DMS53 treated with DMSO at 0.1 percent for 48 hours (cell line): ENCODE data around the gene BEND7.

Experiments
- DNase-seq: peaks from one replicate; lab custom pipeline; 2025; ENCODE audit not compliant: unreplicated experiment; lab: John Stamatoyannopoulos, UW

The BEND7 gene

DNA sequence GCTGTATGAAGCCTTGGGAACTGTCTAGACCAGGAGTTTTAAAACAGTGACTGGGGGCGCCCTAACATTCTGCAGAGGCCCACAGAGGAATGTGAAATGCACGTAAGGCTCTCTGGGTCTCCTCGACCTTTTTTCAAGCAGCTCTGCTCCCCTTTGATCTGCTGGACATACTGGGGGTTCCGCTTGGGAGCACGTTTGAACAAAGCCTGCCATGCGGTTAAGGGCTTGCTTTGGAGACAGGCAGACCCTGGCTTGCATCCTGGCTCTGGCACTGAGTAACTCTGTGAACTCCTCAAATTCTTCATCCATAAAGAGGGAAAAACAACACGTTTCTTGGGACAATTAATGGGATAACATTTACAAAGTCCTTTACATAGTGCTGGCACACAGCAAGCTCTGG is 7.8 kb downstream of the BEND7 start:
- DNase-seq = no peak

- DNase-seq = no peak
Measured at GRCh38 chr10:13520194-13520593, 8.6 kb downstream of the BEND7 start.

GRCh38 chr10:13518076-13518692 is 10.6 kb downstream of the BEND7 start:
- no peak for DNase-seq

GRCh38 chr10:13517675-13518074 is 11.1 kb downstream of the BEND7 start:
- DNase-seq = no peak

DNA sequence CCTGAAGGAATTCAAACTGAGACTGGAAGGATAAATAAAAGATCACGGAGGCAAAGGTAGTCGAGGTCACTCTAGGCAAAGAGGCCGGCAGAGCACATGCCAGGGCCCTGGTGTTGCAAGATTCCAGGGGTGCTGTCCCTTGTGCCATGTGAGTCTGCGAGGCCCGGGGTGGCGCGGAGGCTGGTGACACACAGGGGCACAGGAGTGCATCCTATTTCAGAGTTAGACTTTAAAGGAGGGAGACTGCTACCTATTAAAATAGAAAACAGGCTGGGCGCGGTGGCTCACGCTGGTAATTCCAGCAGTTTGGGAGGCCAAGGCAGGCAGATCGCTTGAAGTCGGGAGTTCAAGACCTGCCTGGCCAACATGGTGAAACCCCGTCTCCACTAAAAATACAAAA is 12.6 kb downstream of the BEND7 start:
- no peak for DNase-seq

GRCh38 chr10:13515467-13515866 is 13.3 kb downstream of the BEND7 start:
- no peak for DNase-seq

DNA sequence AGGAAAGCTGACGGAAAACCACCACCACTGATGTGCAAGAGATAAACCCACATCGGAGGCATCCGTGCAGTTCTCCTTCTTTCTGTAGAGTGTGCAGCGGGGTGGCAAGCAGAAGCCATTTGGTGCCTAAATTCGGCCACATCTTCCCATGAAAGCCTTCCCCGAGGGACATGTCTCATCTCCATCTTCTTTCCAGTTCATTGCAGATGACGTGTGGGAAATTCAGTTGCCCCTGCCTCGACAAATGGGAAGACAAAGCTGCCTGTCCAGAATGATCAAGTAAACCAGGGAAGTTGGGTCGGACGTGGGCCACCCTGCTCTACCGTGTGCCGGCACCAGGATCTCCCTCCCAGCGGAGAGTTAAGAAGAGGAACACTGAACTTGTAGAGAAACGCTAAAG is 14.5 kb downstream of the BEND7 start:
- no peak for DNase-seq

- DNase-seq = no peak
Measured at GRCh38 chr10:13512564-13512963, 16.2 kb downstream of the BEND7 start.

- no peak for DNase-seq
Measured at GRCh38 chr10:13511409-13511808, 17.4 kb downstream of the BEND7 start.

GRCh38 chr10:13505052-13505680 is 23.6 kb downstream of the BEND7 start:
- DNase-seq = no peak

- DNase-seq = no peak
Measured at GRCh38 chr10:13503745-13504463, 24.9 kb downstream of the BEND7 start.

DNA sequence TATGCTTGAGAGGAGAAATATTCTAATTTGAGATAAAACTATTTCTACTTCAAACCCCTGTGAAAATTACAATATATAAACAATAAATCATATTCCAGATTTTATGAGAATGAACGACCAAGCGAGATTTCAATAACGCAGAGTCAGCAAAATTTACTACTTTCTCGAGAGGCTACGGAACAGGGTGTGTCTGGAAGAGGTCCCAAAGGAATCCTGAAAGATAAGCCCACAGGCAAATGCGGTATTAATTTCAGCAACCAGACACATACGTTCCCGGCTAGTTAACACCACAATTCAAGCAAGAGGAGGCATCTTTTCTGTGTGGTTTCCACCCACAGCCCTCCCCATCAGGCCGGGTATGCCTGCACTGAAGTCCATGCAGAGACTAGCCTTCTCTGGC is 26.4 kb downstream of the BEND7 start:
- no peak for DNase-seq

DNA sequence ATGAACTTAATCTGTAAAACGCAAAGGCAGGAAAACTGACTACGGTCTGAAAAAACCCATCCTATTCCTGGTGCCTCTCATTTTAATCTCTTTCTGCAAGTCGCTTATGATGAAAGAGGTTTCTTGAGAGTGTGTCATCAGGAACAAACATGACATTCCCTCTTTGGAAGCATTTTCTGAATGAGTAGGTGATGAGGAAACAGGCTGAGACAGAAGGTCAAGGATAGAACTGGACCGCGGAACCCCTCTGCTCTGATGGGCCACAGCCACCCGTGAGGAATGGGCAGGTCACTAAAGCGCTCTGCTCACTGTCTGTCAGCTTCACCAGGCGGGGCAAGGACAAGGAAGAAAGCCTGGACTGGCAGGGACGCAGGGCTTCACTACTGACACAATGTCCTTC is 28.6 kb downstream of the BEND7 start:
- no peak for DNase-seq

DNA sequence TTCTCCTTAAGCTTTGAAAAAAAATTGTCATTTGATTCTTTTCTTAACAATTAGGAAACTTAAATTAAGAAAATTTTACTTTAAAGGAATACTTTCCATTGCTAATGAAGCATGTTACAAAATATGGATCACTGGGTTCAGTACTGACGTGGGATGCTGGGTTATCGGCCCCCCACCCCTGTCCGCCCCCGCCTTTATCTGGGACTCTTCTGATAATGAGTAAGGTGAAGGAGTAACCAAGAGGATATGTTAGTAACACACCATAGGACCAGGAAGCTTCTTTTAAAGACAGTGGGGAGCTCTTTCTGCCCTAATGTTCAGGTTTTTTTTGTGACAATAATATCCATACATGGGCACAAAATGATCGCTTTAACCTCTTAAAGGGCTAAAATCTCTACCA is 29.7 kb downstream of the BEND7 start:
- no peak for DNase-seq

GRCh38 chr10:13496931-13497330 is 31.9 kb downstream of the BEND7 start:
- DNase-seq = no peak

- no peak for DNase-seq
Measured at GRCh38 chr10:13496164-13496563, 32.6 kb downstream of the BEND7 start.

DNA sequence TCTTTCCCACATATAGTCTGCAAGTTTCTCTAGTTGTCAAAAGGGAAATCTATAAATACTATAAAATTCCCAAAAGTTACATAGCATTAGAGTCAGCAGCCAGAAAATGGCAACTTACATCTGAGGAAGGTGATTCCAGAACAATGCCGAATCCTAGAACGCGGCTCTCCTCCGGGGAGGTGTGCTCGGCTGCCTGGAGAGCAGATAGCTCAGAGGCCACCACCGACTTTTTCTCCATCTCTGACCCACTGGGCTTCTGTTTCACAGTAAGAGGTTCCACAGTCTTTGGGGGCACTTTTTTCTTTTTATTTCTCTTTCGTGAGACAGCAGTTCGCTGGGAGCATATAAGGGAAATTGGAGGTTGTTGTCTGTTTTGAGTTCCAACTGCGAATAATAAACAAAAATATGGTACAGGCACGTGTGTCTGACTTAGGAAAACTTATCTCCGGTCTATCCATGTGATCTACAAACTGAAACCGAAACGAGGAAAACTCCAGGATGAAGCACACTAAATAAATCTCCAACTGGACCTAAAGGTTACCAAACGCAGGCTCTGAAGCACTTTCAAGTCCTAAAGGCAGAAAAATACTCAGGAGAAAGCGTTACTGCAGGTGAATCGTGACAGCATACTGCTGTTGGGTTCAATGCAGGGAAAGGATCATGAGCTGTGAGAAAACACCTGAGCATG is 36.2 kb downstream of the BEND7 start:
- DNase-seq = no peak

DNA sequence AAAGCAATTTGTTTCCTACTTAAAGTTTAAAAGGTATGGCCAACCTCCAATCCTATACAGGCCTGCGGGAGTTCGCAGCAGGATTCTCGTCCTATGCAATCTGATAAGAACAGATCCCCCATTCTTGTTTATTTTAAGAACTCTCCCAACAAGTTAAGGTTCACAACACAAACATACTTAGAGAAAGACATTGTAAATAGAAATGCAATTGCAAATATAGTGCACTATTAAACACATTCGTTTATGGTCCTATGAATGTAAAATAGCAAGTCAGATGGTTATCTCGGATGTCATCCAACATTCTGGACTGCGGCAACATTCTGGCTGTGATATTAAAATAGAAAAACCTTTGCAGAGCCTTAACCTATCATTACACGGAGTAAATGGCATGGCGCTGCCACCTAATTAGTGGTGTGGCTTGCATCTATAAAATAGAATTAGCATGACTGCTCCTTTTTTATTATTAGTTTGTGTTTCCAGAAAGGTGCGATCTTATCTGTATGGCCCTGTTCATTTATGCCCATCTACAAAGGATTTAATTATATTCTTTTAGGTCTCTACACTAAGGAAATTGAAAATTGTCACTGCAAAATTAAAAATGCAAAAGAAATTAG is 37.0 kb downstream of the BEND7 start:
- DNase-seq = no peak

GRCh38 chr10:13490503-13490902 is 38.3 kb downstream of the BEND7 start:
- no peak for DNase-seq

- no peak for DNase-seq
Measured at GRCh38 chr10:13489035-13489599, 39.7 kb downstream of the BEND7 start.

GRCh38 chr10:13485623-13486022 is 43.2 kb downstream of the BEND7 start:
- no peak for DNase-seq
